T-helper 2 cell treated with Interferon-gamma antibody and Interleukin-4, amounts not matched to agents 100 ng/mL and 5 ng/mL, for 36 hours (primary cell): ENCODE data around the gene EME2. TPM values are rescaled to one million over a fixed set of nuclear protein-coding genes. Genes with fewer than 3 reads are reported as not detected.

Experiments used
- intact Hi-C: fragments of 100-400 bp; cut with micrococcal nuclease; formaldehyde crosslinking; loops from one replicate; pipeline ENCODE4 v1.15.1; 2023
- total RNA-seq: library from RNA; stranded (reverse); gene quantifications from 2 replicates; pipeline ENCODE4 v1.2.3, GENCODE V29; 2022

EME2 gene
- total RNA-seq, 1 donor from 2014 or later: 34.1 TPM

DNA sequence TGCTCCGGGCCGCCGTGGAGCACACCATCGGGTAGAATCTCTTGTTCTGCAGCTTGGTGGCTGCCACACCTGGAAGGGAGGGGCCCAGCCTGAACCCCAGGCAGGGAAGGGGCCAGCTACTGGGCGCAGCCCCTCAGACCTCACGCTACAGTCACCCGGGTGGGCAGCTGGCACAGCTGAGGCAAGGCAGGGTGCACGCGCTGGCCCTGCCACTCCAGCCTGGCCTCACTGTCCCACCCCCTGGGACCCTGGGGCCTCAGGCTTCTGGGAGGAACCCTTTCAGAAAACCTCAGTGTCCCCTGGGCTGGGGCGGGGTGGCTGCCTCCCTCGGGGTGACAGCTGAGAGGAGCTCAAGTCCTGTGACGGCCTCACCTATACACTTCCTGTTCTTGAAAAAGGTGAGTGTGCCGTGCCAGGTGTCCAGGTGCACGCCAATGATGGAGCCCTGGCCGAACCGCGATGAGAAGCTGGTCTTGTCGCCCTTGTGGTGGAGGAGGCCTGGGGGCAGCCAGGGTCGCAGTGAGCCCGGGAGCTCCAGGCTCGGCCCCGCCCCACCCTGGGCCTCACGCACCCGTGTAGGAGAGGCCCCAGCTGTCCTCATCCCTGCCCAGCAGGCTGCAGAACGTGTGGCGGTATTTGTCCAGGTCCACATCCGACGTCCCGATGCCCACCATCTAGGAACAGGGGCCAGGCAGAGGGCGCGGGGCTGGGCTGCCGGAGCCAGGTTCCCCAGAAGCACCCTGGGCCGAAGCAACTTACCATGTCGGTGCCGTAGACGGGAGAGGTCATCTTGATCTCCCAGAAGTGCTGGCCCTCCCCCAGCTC, 5.0 kb downstream of the EME2 start:
- intact Hi-C loops: no loop called here

DNA sequence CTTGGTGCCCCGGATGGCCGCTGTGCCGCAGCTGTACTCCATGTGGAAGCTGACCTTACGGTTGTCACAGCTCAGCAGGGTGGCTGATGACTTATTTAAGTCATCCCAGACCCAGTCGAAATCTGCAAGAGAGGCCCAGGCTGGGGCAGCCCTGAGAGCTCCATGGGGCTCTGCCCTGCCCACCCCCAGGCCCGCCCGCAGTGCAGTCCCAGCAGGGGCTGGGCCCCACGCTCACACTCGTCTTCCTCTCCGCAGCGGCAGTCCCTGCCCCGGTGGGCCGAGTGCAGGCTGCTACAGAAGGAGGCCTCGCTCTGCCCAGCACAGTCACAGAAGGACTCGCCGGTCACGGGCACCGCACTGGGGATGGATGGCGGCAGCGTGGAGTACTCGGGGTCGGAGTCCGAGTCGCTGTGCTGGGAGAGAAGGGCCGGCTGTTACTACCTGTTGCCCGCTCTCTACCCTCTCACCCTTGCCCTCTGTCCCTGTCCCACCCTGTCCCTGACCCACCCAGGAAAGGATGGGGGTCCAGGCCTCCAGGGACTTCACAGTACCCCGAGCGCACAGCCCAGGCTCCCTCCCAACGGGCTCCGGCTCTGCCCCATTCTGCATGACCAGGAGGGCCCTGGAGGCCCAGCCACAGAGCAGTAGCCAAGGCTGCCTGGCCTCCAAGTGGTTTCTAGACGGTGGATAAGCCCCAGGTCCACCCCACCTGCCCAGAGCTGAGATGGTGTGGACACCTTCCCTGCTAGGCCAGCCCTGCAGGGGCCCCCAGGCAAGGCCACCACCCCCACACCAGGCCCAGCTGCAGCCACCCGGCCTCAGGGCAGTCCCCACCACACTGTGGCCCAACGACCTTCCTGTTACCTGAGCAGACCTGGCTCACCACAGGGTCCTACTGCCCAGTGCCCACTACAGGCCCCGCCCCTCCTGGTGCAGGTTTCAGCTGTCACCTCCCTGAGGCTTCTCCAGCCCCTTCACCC, 5.9 kb downstream of the EME2 start:
- intact Hi-C loops: no loop called here

GRCh38 chr16:1779234-1779701, 6.7 kb downstream of the EME2 start:
- intact Hi-C loops: no loop called here

DNA sequence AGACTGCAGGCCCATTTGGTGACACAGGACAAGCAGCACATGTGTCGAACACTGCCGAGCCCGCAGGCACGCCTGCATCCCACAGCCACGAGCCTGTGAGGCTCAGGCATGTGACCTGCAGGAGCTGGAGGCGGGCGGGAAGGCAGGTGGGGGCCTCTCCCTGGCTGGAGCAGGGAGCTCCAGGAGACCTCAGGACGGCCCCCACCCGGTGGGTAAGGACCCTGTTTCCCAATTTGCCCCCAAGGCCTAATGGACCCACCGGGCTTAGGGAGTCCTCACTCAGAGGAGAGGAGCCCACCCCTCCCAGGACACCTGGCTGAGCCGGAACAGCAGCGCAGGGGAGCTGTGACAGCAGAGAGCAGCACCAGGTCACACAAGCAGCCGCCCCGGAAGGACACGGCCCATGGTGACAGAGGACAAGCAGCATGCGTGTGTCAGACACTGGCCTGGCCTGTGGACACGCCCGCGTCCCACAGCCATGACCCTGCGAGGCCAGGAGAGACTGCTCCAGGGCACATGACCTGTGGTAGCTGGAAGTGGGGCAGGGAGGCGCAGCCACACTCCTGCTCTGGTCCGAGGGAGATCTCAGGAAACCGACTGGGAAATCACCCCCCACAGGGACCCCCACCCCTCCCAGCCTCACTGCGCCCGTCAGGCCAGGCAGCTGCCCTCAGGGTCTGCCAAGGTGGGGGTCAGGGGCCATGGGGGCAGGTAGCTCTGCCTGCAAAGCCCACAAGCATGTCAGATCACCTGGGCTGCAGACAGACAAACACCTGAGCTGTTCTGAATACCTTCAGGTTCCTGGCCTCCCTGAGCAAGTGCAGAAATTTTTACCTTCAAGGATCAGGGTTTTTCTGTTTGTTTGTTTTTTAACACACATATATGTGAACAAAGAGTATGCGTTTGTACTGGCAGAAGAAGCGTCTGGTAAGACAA, 7.4 kb downstream of the EME2 start:
- intact Hi-C loops: loop anchor here (5.0 kb wide), 1 partner anchor 168 kb away; the partner anchor contains the start of genes CRAMP1 and IFT140

DNA sequence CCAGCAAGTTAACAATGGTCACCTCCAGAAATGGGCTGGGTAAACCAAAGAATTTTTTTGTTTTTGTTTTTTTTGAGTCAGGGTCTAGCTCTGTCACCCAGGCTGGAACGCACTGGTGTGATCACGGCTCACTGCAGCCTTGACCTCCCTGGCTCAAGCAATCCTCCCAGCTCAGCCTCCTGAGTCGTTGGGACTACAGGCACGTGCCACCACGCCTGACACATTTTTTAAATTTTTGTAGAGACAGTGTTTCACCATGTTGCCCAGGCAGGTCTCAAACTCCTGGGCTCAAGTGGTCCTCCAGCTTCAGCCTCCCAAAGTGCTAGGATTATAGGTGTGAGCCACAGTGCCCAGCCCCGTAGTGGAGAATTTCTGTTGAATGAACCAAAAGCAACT, 8.1 kb downstream of the EME2 start:
- intact Hi-C loops: loop anchor here (5.0 kb wide), 1 partner anchor 168 kb away; the partner anchor contains the start of genes CRAMP1 and IFT140

- intact Hi-C loops: loop anchor here (5.0 kb wide), 1 partner anchor 169 kb away; the partner anchor contains the start of genes CRAMP1 and IFT140
Observed at GRCh38 chr16:1781254-1781653, 8.6 kb downstream of the EME2 start.

- intact Hi-C loops: loop anchor here (1.0 to 5.0 kb wide), 4 partner anchors 9 to 362 kb away; partner anchors contain the start of genes CRAMP1, HAGH, IFT140 and MRPS34
Observed at GRCh38 chr16:1781758-1782407, 9.3 kb downstream of the EME2 start.

- intact Hi-C loops: loop anchor here (1.0 to 5.0 kb wide), 4 partner anchors 9 to 362 kb away; partner anchors contain the start of genes CRAMP1, HAGH, IFT140 and MRPS34
Observed at GRCh38 chr16:1782408-1783264, 10.0 kb downstream of the EME2 start, which contains the start of the genes NUBP2 and SPSB3. TSS of gene NUBP2 (plus strand) at chr16:1782960. CDS start at chr16:1783021, 61 bp downstream. TSS of gene SPSB3 (minus strand) at chr16:1782571. CDS start at chr16:1781483, 1,088 bp downstream.

DNA sequence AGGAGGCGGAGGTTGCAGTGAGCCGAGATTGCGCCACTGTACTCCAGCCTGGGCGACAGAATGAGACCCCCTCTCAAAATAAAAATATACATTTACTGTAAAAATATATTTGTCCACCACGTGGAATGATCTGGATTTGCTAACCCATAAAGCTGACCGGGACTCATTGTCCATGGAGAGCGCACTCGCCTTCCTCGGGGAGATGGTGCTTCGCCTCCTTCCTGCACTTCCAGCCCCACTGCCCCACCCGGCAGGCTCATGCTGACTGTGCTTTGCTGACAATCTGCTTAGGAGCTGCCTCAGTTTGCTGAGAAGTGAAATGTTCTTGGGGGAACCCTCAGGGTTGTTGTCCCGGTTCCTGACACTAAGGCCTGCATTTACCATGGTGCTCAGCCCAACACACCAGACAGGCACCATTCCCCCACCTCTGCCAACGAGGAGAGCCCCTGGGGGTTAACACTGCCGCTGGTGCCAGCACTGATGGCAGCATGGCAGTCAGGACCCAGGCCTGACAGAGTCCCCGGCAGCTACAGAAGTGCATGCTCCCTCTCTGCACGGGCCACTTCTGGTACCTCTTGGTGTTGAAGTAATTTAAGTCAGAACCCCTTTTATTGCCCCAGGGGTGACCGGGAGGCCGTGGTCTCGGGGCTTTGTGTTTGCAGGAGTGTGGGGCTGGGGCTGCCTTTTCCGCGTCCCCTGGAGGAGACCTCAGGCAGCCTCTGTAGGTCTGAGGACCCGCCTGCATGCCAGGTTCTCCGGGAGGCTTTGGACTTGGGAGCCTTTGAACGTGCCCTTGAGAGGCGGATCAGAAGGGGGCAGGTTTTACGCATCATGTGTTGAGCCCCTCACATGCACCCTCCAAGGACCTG, 12.6 kb downstream of the EME2 start:
- intact Hi-C loops: loop anchor here (5.0 kb wide), 1 partner anchor 173 kb away; the partner anchor contains the start of genes CRAMP1 and IFT140

- intact Hi-C loops: no loop called here
Observed at GRCh38 chr16:1785846-1786170, 13.2 kb downstream of the EME2 start.

DNA sequence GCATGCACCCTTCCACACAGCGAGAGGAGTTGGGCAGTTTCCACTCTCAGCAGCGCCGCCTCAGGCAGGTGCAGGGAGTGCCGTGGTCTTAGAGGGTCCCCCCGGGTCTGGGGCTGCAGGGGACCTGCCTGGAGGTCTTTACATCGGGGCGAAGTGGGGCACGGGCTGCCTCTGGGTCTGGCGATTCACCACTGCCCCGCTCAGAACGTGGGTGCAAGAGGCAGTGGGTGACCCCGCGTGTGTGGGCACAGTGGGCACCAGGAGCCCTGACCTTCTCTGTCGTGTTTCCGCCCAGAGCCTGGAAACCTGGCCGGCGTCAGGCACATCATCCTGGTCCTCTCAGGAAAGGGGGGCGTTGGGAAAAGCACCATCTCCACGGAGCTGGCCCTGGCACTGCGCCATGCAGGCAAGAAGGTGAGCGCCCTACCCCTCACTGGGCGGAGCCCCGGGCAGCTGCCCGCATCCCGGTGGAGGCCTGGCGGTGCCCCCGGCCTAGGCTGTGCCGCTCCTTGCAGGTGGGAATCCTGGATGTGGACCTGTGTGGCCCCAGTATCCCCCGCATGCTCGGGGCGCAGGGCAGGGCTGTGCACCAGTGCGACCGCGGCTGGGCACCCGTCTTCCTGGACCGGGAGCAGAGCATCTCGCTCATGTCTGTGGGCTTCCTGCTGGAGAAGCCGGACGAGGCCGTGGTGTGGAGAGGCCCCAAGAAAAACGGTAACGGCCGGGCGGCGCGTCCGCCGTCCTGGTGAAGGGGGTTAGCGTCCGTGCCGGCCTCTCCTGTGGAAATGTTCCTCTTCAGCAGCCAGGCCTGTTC, 13.8 kb downstream of the EME2 start:
- intact Hi-C loops: no loop called here

GRCh38 chr16:1787056-1787321, 14.4 kb downstream of the EME2 start:
- intact Hi-C loops: no loop called here

DNA sequence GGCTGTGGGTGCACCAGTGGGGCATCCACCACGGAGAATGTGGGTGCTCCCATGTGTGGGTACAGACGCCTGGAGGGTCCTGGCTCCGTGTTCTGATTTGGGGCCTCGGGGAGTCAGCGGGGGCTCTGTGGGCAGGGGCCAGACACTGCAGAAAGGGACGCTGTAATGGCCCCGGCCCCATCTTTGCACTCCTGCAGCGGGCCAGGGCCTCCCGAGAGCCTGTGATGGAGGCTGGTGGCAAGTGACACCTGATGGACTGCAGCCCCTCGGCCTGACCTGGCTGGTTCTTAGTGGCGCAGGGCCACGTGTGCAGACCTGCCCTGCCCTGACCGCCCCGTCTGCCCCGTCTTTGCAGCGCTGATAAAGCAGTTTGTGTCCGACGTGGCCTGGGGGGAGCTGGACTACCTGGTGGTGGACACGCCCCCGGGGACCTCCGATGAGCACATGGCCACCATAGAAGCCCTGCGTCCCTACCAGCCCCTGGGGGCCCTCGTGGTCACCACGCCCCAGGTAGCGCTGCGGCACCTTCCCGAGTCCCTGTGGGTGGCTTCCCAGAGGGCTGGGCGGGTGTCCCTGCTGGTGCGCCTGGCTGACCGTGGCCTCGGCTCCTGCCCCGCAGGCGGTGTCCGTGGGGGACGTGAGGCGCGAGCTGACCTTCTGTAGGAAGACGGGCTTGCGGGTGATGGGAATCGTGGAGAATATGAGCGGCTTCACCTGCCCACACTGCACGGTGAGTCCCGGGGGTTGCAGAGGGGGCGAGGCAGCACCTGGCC, 14.9 kb downstream of the EME2 start:
- intact Hi-C loops: no loop called here

DNA sequence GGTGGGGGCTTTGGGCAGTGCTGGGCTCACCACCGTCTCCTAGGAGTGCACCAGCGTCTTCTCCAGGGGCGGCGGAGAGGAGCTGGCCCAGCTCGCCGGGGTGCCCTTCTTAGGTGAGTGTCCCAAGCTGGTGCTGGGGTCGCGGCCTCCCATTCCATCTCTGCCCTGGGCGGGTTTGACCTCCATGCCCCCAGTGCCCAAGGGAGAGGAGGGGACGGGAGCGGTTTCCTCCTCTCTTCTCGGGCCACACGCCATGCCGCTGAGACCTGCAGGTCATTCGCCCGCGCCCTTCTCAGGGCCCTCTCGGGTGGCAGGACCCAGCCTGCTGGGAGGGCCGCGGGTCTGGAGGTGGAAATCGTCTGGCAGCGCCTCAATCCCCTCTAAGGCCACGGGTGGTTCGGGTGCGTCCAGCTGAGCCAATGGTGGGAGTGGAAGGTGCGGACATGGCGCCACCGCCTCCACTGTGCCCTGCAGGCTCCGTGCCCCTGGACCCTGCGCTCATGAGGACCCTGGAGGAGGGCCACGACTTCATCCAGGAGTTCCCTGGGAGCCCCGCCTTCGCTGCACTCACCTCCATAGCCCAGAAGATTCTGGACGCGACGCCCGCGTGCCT, 15.6 kb downstream of the EME2 start:
- intact Hi-C loops: no loop called here

DNA sequence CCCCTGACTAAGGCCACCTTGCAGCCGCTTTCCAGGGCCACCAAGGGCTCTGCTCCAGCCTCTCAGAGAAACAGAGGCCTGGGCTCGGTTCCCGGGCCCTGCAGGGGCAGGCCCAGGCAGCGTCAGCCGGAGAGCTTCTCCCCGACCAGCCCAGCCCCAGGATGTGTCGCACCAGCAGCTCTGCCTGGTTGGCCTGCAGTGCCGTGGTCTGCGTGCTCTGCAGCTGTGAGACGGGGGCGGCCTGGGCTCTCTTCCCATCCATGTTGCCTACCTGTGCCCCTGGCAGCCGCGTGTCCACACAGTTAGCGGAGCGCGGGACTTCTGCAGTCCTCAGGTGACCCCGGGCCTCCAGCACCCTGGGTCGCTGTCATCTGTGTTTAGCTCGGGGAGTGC, 16.1 kb downstream of the EME2 start:
- intact Hi-C loops: no loop called here

DNA sequence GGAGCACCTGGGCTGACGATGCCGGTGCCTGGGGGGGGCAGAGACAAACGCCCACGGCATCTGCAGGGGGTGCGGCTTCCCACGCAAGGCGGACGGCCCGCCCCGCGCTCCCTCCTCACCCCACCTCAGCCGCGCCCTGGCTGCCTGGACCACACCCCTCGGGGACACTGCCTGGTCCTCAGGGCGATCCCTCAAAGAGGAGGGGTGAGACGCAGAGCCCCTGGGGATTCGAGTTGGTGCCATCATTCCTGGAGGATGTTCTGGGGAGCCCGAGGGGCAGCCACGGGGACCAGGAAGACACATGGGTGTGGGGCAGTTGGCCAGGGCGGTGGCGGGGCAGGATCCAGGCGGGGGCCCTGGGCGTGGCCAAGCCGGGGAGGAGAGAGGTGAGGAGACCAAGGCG, 17.0 kb downstream of the EME2 start:
- intact Hi-C loops: no loop called here
